ENCODE results near the gene SERHL2. TPM values are rescaled to one million over a fixed set of nuclear protein-coding genes. Genes with fewer than 3 reads are reported as not detected.
A peak's percentile ranks its signal among the peaks of the same experiment; 100 is the strongest.

The SERHL2 gene
- total RNA-seq, 2 experiments from 2014 or later: 0.78 to 2.1 TPM

DNA sequence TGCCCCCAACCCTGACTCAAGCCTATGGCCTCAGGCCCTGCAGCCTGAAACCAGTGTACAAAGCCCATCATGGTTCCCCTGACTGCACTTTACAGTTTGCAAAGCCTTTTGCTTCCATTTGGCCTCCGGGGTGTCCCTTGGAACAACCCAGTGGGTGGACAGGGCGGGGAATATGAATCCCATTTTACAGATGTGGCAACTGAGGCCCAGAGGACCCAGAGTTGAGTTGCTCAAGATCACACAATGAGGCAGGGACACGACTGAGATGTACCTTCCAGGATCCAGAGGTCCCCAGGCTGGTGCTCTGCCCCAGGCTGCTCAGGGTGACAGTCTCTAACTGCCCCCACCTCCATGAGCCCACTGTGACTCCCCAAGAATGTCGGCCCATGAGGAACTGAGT, 66.3 kb downstream of the SERHL2 start:
- intact Hi-C loops (cut with DNase I, micrococcal nuclease): no loop called here
- peaks cover 12% of the 10 kb centered on the region for H3K4me1 Mint-ChIP-seq
- peaks cover 2% of the 10 kb centered on the region for H3K36me3 Mint-ChIP-seq (ENCODE audit: low read depth)
- DNase-seq (no peak), ATAC-seq (no peak)
- no peaks in the 10 kb centered on the region for H3K27me3 Mint-ChIP-seq
- no peaks in the 10 kb centered on the region for H3K9me3 Mint-ChIP-seq (ENCODE audit: low read depth)
- no peak overlapping the region for H3K27ac Mint-ChIP-seq
- POLR2A ChIA-PET: no interaction called here
- no peak overlapping the region for H3K4me3 Mint-ChIP-seq
- CTCF ChIA-PET: interaction anchor here (0.6 to 0.7 kb wide), 2 partner anchors 23 to 72 kb away, joined by 3 to 5 read pairs; no protein-coding TSS in a partner anchor

DNA sequence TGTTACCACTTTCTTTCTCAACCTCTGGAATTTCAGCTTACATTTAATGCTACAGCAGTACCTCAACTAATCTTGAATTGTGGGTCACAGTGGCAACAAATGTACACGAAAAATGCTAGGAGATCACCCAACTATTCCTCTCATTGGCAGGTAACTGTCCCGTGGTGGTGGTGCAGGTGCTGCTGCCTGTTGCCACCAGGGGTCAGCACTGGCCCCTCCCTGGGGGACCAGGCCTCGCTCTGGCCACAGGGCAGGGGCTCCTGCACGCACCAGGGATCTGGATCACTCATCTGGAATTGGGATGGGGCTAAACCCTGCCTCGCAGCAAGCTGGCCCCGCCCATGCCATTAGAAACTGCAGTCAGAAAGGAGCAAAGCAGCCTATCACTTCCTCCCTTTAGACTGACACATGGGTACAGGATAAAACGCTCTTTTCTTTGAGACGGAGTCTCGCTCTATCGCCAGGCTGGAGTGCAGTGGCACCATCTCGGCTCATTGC, 67.8 kb downstream of the SERHL2 start:
- Mint-ChIP-seq H3K9me3 (ENCODE audit: low read depth) (no peaks in the 10 kb centered on the region), H3K36me3 (ENCODE audit: low read depth) (peaks cover 4% of the 10 kb centered on the region), H3K4me1 (peaks cover 4% of the 10 kb centered on the region), H3K27ac (no peak overlapping the region), H3K27me3 (no peaks in the 10 kb centered on the region), H3K4me3 (no peak overlapping the region)
- ChIA-PET POLR2A (interaction anchor here (0.7 kb wide), 1 partner anchor 71 kb away, joined by 3 read pairs; no protein-coding TSS in a partner anchor), CTCF (interaction anchor here (0.7 to 1.5 kb wide), 13 partner anchors 10 to 671 kb away, joined by 3 to 6 read pairs (median 4); partner anchors contain the start of genes ATP5MGL and CYB5R3)
- intact Hi-C loops (cut with DNase I, micrococcal nuclease): loop anchor here in 1 of 2 experiments (1.0 kb wide), 1 partner anchor 198 kb away; no protein-coding TSS in a partner anchor
- ATAC-seq (peak; percentile 88), DNase-seq (peak; percentile 78)

DNA sequence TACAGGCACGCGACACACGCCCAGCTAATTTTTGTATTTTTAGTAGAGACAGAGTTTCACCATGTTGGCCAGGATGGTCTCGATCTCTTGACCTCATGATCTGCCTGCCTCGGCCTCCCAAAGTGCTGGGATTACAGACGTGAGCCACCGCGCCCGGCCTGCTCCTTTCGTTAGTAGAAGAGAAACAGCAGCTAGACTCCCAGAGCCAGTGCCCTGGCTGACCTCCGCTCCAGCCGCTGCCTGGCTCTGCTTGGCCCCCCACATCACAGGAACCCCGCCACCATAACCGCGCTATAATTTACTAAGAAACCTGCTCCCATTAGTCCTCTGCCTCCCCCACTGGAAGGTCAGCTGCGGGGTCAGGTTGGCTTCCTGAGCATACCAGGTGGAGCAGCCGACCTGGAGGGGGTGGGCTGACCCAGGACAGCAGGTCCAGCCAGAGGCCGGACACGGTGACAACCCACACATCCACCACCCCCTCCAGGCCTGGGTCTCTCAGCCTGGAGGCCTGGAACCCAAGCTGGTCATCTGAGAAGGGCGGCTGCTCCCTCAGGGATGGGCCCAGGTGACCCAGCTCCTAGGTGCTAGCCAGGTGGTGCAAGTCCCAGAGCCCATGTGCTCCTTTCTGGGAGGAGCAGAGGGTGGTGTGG, 68.4 kb downstream of the SERHL2 start:
- intact Hi-C loops (cut with DNase I, micrococcal nuclease): no loop called here
- no peak overlapping the region for H3K27ac Mint-ChIP-seq
- DNase-seq (no peak), ATAC-seq (no peak)
- no peaks in the 10 kb centered on the region for H3K27me3 Mint-ChIP-seq
- no peaks in the 10 kb centered on the region for H3K9me3 Mint-ChIP-seq (ENCODE audit: low read depth)
- H3K36me3 Mint-ChIP-seq (ENCODE audit: low read depth): peaks cover 4% of the 10 kb centered on the region
- H3K4me3 Mint-ChIP-seq: no peak overlapping the region
- ChIA-PET POLR2A (no interaction called here), CTCF (interaction anchor here (0.7 to 1.5 kb wide), 6 partner anchors 15 to 281 kb away, joined by 3 to 6 read pairs (median 4); no protein-coding TSS in a partner anchor)
- peaks cover 4% of the 10 kb centered on the region for H3K4me1 Mint-ChIP-seq

DNA sequence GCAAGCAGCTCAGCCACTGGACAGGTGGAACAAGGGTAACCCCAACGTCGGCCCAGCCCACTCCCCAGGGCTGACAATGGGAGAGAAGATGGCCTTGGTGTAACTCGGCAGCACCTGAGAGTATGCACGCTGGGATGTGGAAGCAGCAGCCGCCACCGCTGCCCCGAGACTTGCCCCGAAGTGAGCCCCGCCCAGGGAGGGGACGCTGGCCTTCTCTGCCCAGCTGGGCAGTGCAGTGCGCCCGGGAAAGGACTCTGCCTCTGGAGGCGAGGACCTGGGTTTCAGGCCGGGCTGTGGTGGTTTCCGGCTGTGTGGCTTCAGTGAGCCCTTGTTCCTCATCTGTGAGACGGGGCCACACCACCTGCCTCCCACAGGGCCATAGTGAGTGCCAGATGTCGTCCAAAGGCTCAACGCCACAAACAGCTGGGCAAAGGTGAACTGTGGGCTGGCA, 69.6 kb downstream of the SERHL2 start:
- Mint-ChIP-seq H3K27ac (no peak overlapping the region), H3K9me3 (ENCODE audit: low read depth) (no peaks in the 10 kb centered on the region), H3K4me3 (no peak overlapping the region)

More for the DNA sequence above, 69.6 kb downstream of the SERHL2 start:
- Mint-ChIP-seq H3K36me3 (ENCODE audit: low read depth) (peaks cover 4% of the 10 kb centered on the region), H3K27me3 (no peaks in the 10 kb centered on the region), H3K4me1 (no peaks in the 10 kb centered on the region)
- DNase-seq (no peak), ATAC-seq (no peak)
- ChIA-PET POLR2A (interaction anchor here (2.6 kb wide), 1 partner anchor 8 kb away, joined by 13 read pairs; the partner anchor contains the start of gene POLDIP3), CTCF (interaction anchor here (0.7 to 1.5 kb wide), 2 partner anchors 20 to 280 kb away, joined by 3 to 5 read pairs; no protein-coding TSS in a partner anchor)
- intact Hi-C loops (cut with DNase I, micrococcal nuclease): no loop called here

Other genes with a start within 250 kb of the SERHL2 start
- under 1 TPM; 0.11 to 0.21 TPM for gene NFAM1, start 121.6 kb upstream of the SERHL2 start, total RNA-seq
- gene RRP7A, start 34.2 kb upstream of the SERHL2 start, total RNA-seq: 10 to 100 TPM; 95.6 to 98.1 TPM
- 10 to 100 TPM; 77.6 to 88.6 TPM for gene POLDIP3, start 60.9 kb downstream of the SERHL2 start, total RNA-seq
- gene ATP5MGL, start 86.6 kb downstream of the SERHL2 start, total RNA-seq: under 1 TPM; 0.54 to 0.69 TPM
- 100 to 1,000 TPM in 1 of 2 experiments, 10 to 100 TPM in 1; 79.5 to 101 TPM for gene CYB5R3, start 95.4 kb downstream of the SERHL2 start, total RNA-seq
- not detected for gene A4GALT, start 166.9 kb downstream of the SERHL2 start, total RNA-seq

Measured in activated CD4-positive, alpha-beta T cell treated with anti-CD3 and anti-CD28 coated beads for 36 hours (primary cell).